Posterior vena cava (tissue), 2 donors: ENCODE measurements around the gene EIF5A2. TPM values are rescaled to one million over a fixed set of nuclear protein-coding genes. Genes with fewer than 3 reads are reported as not detected.
"Not testable (repeated sequence)": the region's sequence is repeated elsewhere in the genome, so short reads cannot be mapped to it uniquely, and the experiment has no call there.

Experiments used
- DNase-seq: peaks from one replicate; pipeline ENCODE4 v3.0.0-alpha.2; 2020; ENCODE audit warnings: low spot score
- intact Hi-C, 2 donors: fragments of 100-400 bp; cut with DNase I; formaldehyde crosslinking; loops; one replicate each; pipeline versions ENCODE4 v1.14.1 to v1.14.2; 2022 to 2023
- long read RNA-seq, 2 donors: library from polyadenylated mRNA; unstranded; transcript quantifications; one replicate each; pipeline ENCODE4 v2.0.0, GENCODE V29; 2020 to 2021
- total RNA-seq, 2 donors: library from RNA; stranded (reverse); fragmentation: NEBNext Ultra II Directional; extraction: Animal tissue kit (Norgen Biotek cat#: 25700); gene quantifications; one replicate each; pipeline ENCODE4 v1.2.1, GENCODE V29; 2021
- donor health status: DM: yes; HTN: yes; CAD: no.
- donor health status: DM: yes; HTN: yes; CAD: no.

EIF5A2 gene
- 10 to 100 TPM; 18.1 to 21.1 TPM for total RNA-seq
- long read RNA-seq, donor 1, full-length matches to known transcripts = 1 of 1 reads
- long read RNA-seq, donor 1, partial matches to known transcripts = 0 of 1 reads
- long read RNA-seq, donor 1, other reads (novel, unspliced or antisense) = 0 of 1 reads
- long read RNA-seq, donor 2, full-length matches to known transcripts = 6 of 10 reads
- long read RNA-seq, donor 2, partial matches to known transcripts = 3 of 10 reads
- long read RNA-seq, donor 2, other reads (novel, unspliced or antisense) = 1 of 10 reads

GRCh38 chr3:170908235-170909116 is at the start of gene EIF5A2:
TSS of gene EIF5A2 (minus strand) at chr3:170908637. CDS start at chr3:170907806, 831 bp downstream.
- intact Hi-C loops = no loop called here
- peak; percentile 99 for DNase-seq

GRCh38 chr3:170956647-170957046 is 48.2 kb upstream of the EIF5A2 start:
- no peak for DNase-seq
- intact Hi-C loops = no loop called here

- no peak for DNase-seq
- intact Hi-C loops = no loop called here
These were observed 45.3 kb upstream of the EIF5A2 start for GRCh38 chr3:170953736-170954135.

GRCh38 chr3:170953229-170953628 is 44.8 kb upstream of the EIF5A2 start:
- intact Hi-C loops = no loop called here
- no peak for DNase-seq

- intact Hi-C loops = no loop called here
- no peak for DNase-seq
These were observed 40.8 kb upstream of the EIF5A2 start for GRCh38 chr3:170949211-170949610.

- no peak for DNase-seq
- intact Hi-C loops = no loop called here
These were observed 38.8 kb upstream of the EIF5A2 start for GRCh38 chr3:170947018-170947769.

- DNase-seq = no peak
- intact Hi-C loops = no loop called here
These were observed 33.6 kb upstream of the EIF5A2 start for GRCh38 chr3:170942011-170942410.

- DNase-seq = no peak
- intact Hi-C loops = no loop called here
These were observed 33.1 kb upstream of the EIF5A2 start for GRCh38 chr3:170941551-170941950.

- intact Hi-C loops, DNase-seq: not testable (repeated sequence)
These were observed 24.6 kb upstream of the EIF5A2 start for GRCh38 chr3:170933039-170933438.

- DNase-seq, intact Hi-C loops: not testable (repeated sequence)
These were observed 15.1 kb upstream of the EIF5A2 start for GRCh38 chr3:170923553-170923952.

- intact Hi-C loops = no loop called here
- DNase-seq = no peak
These were observed 10.3 kb upstream of the EIF5A2 start for GRCh38 chr3:170918715-170919114.

GRCh38 chr3:170914690-170915089 is 6.3 kb upstream of the EIF5A2 start:
- DNase-seq = no peak
- intact Hi-C loops = no loop called here

- intact Hi-C loops = no loop called here
- no peak for DNase-seq
These were observed 5.8 kb upstream of the EIF5A2 start for GRCh38 chr3:170914212-170914611.

- no peak for DNase-seq
- intact Hi-C loops = no loop called here
These were observed 2.6 kb upstream of the EIF5A2 start for GRCh38 chr3:170911051-170911450.

GRCh38 chr3:170910542-170910941 is 2.1 kb upstream of the EIF5A2 start:
- no peak for DNase-seq
- intact Hi-C loops = no loop called here

GRCh38 chr3:170909129-170909903 is 879 bp upstream of the EIF5A2 start:
- DNase-seq = no peak
- intact Hi-C loops = no loop called here

GRCh38 chr3:170907637-170908234 is 701 bp downstream of the EIF5A2 start:
- intact Hi-C loops = no loop called here
- no peak for DNase-seq

GRCh38 chr3:170905862-170906261 is 2.6 kb downstream of the EIF5A2 start:
- intact Hi-C loops = no loop called here
- DNase-seq = no peak

- intact Hi-C loops = no loop called here
These were observed 5.3 kb downstream of the EIF5A2 start for GRCh38 chr3:170903123-170903522.

More at GRCh38 chr3:170903123-170903522, 5.3 kb downstream of the EIF5A2 start:
- DNase-seq = no peak
